ENCODE results near the gene PTPRS.

The PTPRS gene

DNA sequence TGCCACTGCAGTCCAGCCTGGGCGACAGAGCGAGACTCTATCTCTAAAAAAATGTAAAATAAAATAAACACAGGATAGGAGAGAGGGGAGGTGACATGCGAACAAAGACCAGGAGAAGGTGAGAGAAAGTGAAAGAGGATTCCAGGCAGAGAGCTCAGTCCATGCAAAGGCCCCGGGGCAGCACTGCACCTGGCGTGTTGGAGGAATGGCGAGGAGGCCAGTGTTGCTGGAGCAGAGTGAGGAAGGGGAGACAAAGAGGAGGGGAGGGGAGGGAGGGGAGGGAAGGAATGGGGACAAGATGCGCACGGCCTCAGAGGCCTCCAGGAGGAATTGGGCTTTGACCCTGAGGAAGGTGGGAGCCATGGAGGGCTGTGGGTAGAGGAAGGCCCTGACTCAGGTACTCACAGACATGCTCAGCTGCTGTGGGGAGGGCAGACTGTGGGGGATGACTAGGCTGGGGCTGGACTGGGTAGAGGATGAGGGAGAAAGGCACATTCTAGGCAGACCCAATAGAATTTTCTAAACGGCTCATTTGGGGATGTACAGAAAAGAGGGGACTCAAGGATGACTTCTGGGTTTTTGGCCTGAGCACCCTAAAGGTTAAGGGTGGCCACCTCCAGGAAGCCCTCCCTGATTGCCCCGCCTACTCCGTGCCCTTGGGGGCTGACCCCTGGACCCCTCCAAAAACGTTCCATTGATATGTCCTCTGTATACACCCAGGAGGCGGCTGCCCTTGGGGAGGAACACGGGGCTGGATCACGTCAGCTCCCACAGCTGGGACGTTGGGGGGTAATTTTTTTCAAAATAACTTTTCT is 43.9 kb downstream of the PTPRS start:
- H3K36me3 ChIP-seq (ENCODE audit: control insufficient read depth in 2 of 2, insufficient read depth in 1 of 2, low read length in 2 of 2) = no peaks in the 10 kb centered on the region
- peak; percentile 72 for TF ChIP-seq ZNF16 (tag by site-specific recombination; IDR thresholded peaks at IDR 0.05; ENCODE audit: low read depth)
- TF ChIP-seq ZSCAN5A (tag by site-specific recombination; IDR thresholded peaks at IDR 0.05) = no peak
- peak; percentile 20; the same call in 1 of the 2 replicates for TF ChIP-seq ZNF280D (tag by site-specific recombination; IDR thresholded peaks at IDR 0.05)
- peak; percentile 94 for TF ChIP-seq ZNF623 (tag by site-specific recombination; IDR thresholded peaks at IDR 0.05)
- CTCF ChIA-PET = no interaction called here
- H3K4me1 ChIP-seq (ENCODE audit: control insufficient read depth, insufficient read depth, low read length) = peaks cover 2% of the 10 kb centered on the region; the same call in 1 of the 2 replicates
- no peak overlapping the region for H3K27ac ChIP-seq (ENCODE audit: extremely low read depth, low read depth, low read length)
- POLR2A ChIA-PET = interaction anchor here (0.6 kb wide), 1 partner anchor 1621 kb away, joined by 3 read pairs; no protein-coding TSS in a partner anchor
- H3K9me3 ChIP-seq (ENCODE audit: control insufficient read depth, insufficient read depth, low read depth, low read length) = no peaks in the 10 kb centered on the region
- H3K4me3 ChIP-seq (ENCODE audit: low read depth, low read length) = no peak overlapping the region

DNA sequence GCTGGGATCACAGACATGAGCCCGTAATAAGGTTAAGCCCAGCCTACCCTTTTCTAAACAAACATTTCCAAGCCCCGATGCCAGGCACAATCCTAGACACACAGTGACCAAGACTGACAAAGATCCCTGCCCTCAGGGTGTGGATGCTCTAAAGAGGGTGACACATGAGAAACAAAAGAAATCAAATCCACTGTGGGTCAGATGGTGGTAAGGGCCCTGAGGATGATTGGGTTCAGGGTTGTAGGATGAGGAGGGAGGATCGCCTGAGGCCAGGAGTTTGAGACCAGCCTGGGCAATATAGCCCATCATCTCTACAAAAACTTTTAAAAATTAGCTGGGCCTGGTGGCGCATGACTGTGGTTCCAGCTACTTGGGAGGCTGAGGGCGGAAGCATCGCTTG is 44.6 kb downstream of the PTPRS start:
- Histone ChIP-seq H3K4me1 (ENCODE audit: control insufficient read depth, insufficient read depth, low read length) (peaks cover 2% of the 10 kb centered on the region; the same call in 1 of the 2 replicates), H3K36me3 (ENCODE audit: control insufficient read depth in 2 of 2, insufficient read depth in 1 of 2, low read length in 2 of 2) (no peaks in the 10 kb centered on the region), H3K27ac (ENCODE audit: extremely low read depth, low read depth, low read length) (no peak overlapping the region), H3K4me3 (ENCODE audit: low read depth, low read length) (no peak overlapping the region), H3K9me3 (ENCODE audit: control insufficient read depth, insufficient read depth, low read depth, low read length) (no peaks in the 10 kb centered on the region)
- no peak for TF ChIP-seq ZNF366 (tag by site-specific recombination; conservative IDR thresholded peaks at IDR 0.05)
- TF ChIP-seq ZNF785 (tag by site-specific recombination; IDR thresholded peaks at IDR 0.05) = no peak
- TF ChIP-seq ZNF747 (tag by site-specific recombination; IDR thresholded peaks at IDR 0.05) = no peak
- no peak for TF ChIP-seq ZNF362 (tag by site-specific recombination; IDR thresholded peaks at IDR 0.05)
- TF ChIP-seq ZNF76 (tag by site-specific recombination; IDR thresholded peaks at IDR 0.05; ENCODE audit: borderline replicate concordance, low read depth) = no peak
- no peak for TF ChIP-seq ZNF280C (tag by site-specific recombination; IDR thresholded peaks at IDR 0.05)
- no peak for TF ChIP-seq ZNF830 (tag by site-specific recombination; IDR thresholded peaks at IDR 0.05; ENCODE audit: low read depth)
- TF ChIP-seq ZFP37 (tag by site-specific recombination; IDR thresholded peaks at IDR 0.05) = no peak
- POLR2A ChIA-PET = interaction anchor here (0.6 kb wide), 1 partner anchor 1621 kb away, joined by 3 read pairs; no protein-coding TSS in a partner anchor
- CTCF ChIA-PET = no interaction called here
